Measurements from ENCODE around the gene CUX1. TPM values are rescaled to one million over a fixed set of nuclear protein-coding genes. Genes with fewer than 3 reads are reported as not detected.

The CUX1 gene
- total RNA-seq, 4 donors from 2014 or later: 56.9 to 124 (median 93.2) TPM

DNA sequence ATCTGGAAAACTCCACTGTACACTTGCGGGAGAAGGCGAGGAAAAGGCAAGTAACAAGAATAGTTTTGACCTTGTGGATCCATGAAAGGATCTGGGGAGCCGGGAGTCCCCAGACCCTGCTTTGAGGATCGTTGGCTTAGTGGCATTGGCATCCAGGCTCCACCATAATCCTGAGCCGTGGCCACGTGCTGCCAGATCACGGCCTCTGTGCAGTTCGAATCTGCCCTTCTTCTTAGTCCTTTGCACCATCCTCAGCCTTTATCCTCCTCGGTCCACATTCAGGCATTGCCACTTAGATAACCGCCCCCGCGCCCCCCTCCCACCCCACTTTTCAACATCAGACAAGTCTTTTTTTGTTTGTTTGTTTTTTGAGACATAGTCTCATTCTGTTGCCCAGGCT lies 201.4 kb downstream of the CUX1 start:
- TF ChIP-seq EP300 (IDR thresholded peaks at IDR 0.05; ENCODE audit: low read depth) (no peak), POLR2AphosphoS5 (IDR thresholded peaks at IDR 0.05) (no peak), POLR2A (IDR thresholded peaks at IDR 0.05) (no peak)
- TF ChIP-seq, protein P1, sequence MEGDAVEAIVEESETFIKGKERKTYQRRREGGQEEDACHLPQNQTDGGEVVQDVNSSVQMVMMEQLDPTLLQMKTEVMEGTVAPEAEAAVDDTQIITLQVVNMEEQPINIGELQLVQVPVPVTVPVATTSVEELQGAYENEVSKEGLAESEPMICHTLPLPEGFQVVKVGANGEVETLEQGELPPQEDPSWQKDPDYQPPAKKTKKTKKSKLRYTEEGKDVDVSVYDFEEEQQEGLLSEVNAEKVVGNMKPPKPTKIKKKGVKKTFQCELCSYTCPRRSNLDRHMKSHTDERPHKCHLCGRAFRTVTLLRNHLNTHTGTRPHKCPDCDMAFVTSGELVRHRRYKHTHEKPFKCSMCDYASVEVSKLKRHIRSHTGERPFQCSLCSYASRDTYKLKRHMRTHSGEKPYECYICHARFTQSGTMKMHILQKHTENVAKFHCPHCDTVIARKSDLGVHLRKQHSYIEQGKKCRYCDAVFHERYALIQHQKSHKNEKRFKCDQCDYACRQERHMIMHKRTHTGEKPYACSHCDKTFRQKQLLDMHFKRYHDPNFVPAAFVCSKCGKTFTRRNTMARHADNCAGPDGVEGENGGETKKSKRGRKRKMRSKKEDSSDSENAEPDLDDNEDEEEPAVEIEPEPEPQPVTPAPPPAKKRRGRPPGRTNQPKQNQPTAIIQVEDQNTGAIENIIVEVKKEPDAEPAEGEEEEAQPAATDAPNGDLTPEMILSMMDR (IDR thresholded peaks at IDR 0.05): no peak
- Histone ChIP-seq H3K27ac (no peak overlapping the region), H3K4me3 (no peak overlapping the region), H3K27me3 (no peaks in the 10 kb centered on the region), H3K9me3 (no peaks in the 10 kb centered on the region), H3K4me1 (peaks cover 0 to 2% (median 0%) of the 10 kb centered on the region in 4 donors), H3K36me3 (no peaks in the 10 kb centered on the region)
- DNase-seq: no peak
- in situ Hi-C loops (cut with MboI; ENCODE audit: low pct_ligation_motif_present in 1 of 4, low pct_unique_long_range_greater_than_20kb in 1 of 4, low sequenced_read_pairs in 3 of 4) (no loop called here), intact Hi-C loops (cut with DNase I; ENCODE audit: low total_unique reads) (no loop called here)
- WGBS, 2 donors (ENCODE audit: low coverage in 1 of 2): 88 to 94% methylated on average over 8 to 12 of the region's 12 CpGs

- no peaks in the 10 kb centered on the region for H3K9me3 ChIP-seq
- 95% methylated on average over 7 of the region's 7 CpGs; no CpG with 5 or more reads in 1 of the 2 donors for WGBS, 2 donors (ENCODE audit: low coverage in 1 of 2)
- TF ChIP-seq EP300 (IDR thresholded peaks at IDR 0.05; ENCODE audit: low read depth) (no peak), POLR2A (IDR thresholded peaks at IDR 0.05) (no peak)
- no peak for DNase-seq
- in situ Hi-C loops (cut with MboI; ENCODE audit: low pct_ligation_motif_present in 1 of 4, low pct_unique_long_range_greater_than_20kb in 1 of 4, low sequenced_read_pairs in 3 of 4): no loop called here
- intact Hi-C loops (cut with DNase I; ENCODE audit: low total_unique reads): no loop called here
- peaks cover 0 to 8% (median 0%) of the 10 kb centered on the region in 4 donors for H3K4me1 ChIP-seq
- no peaks in the 10 kb centered on the region for H3K27me3 ChIP-seq
- no peak overlapping the region for H3K4me3 ChIP-seq
- H3K27ac ChIP-seq: no peak overlapping the region
- no peaks in the 10 kb centered on the region for H3K36me3 ChIP-seq
These were observed 202.0 kb downstream of the CUX1 start for GRCh38 chr7:102019461-102019860.

- intact Hi-C loops (cut with DNase I; ENCODE audit: low total_unique reads): no loop called here
- in situ Hi-C loops (cut with MboI; ENCODE audit: low pct_ligation_motif_present in 1 of 4, low pct_unique_long_range_greater_than_20kb in 1 of 4, low sequenced_read_pairs in 3 of 4): no loop called here
- DNase-seq: no peak
These were observed 204.6 kb downstream of the CUX1 start for GRCh38 chr7:102021841-102022618.

GRCh38 chr7:102024005-102024768 lies 206.8 kb downstream of the CUX1 start:
- Histone ChIP-seq H3K9me3 (no peaks in the 10 kb centered on the region), H3K4me1 (peaks cover 0 to 10% (median 0%) of the 10 kb centered on the region in 4 donors), H3K27me3 (no peaks in the 10 kb centered on the region), H3K27ac (no peak overlapping the region), H3K36me3 (no peaks in the 10 kb centered on the region), H3K4me3 (no peak overlapping the region)
- in situ Hi-C loops (cut with MboI; ENCODE audit: low pct_ligation_motif_present in 1 of 4, low pct_unique_long_range_greater_than_20kb in 1 of 4, low sequenced_read_pairs in 3 of 4): no loop called here
- no peak for TF ChIP-seq POLR2A (IDR thresholded peaks at IDR 0.05)
- TF ChIP-seq, protein P1 (IDR thresholded peaks at IDR 0.05): no peak
- no peak for TF ChIP-seq EP300 (IDR thresholded peaks at IDR 0.05; ENCODE audit: low read depth)
- no peak for TF ChIP-seq POLR2AphosphoS5 (IDR thresholded peaks at IDR 0.05)
- no peak for DNase-seq
- intact Hi-C loops (cut with DNase I; ENCODE audit: low total_unique reads): no loop called here
- WGBS, 2 donors (ENCODE audit: low coverage in 1 of 2): 83 to 84% methylated on average over 9 to 10 of the region's 10 CpGs

More at GRCh38 chr7:102021841-102022618, 204.6 kb downstream of the CUX1 start:
- Histone ChIP-seq H3K9me3 (no peaks in the 10 kb centered on the region), H3K27me3 (no peaks in the 10 kb centered on the region), H3K27ac (no peak overlapping the region), H3K4me3 (no peak overlapping the region), H3K36me3 (no peaks in the 10 kb centered on the region), H3K4me1 (peaks cover 0 to 10% (median 0%) of the 10 kb centered on the region in 4 donors)
- WGBS, 2 donors (ENCODE audit: low coverage in 1 of 2): 94 to 97% methylated on average over 7 to 24 of the region's 24 CpGs
- TF ChIP-seq EP300 (IDR thresholded peaks at IDR 0.05; ENCODE audit: low read depth) (no peak), POLR2A (IDR thresholded peaks at IDR 0.05) (no peak), POLR2AphosphoS5 (IDR thresholded peaks at IDR 0.05) (no peak)
- TF ChIP-seq, protein P1 (IDR thresholded peaks at IDR 0.05): no peak
